WTC11 (cell line): ENCODE data around the gene ABCC3. TPM values are rescaled to one million over a fixed set of nuclear protein-coding genes. Genes with fewer than 3 reads are reported as not detected.

Experiments
- ATAC-seq: fragments of 200-7000 bp; cut with Tn5 transposase; 2 replicates; pipeline ENCODE4 v1.10.0; 2021; ENCODE audit warnings: mild to moderate bottlenecking, moderate library complexity
- CTCF ChIA-PET: fragments of 300-600 bp; sonication (Branson Sonifier 250); formaldehyde crosslinking; loops from one replicate; lab custom pipeline; 2021; ENCODE audit warnings: antibody characterized with exemption; lab: Charles Lee
- POLR2A ChIA-PET: fragments of 350-600 bp; sonication (Branson Sonifier 250); formaldehyde crosslinking; loops from one replicate; lab custom pipeline; 2021; ENCODE audit warnings: antibody characterized with exemption; lab: Charles Lee
- DNase-seq: peaks from one replicate; pipeline ENCODE4 v3.0.0; 2021; ENCODE audit warnings: low spot score
- H3K27ac Mint-ChIP-seq: 2 replicates; pipeline ENCODE4 v1.8.0; 2021; ENCODE audit warnings: mixed read lengths
- H3K27me3 Mint-ChIP-seq: 2 replicates; pipeline ENCODE4 v1.8.0; 2021; ENCODE audit warnings: low read depth, mild to moderate bottlenecking, moderate library complexity, mixed read lengths
- H3K36me3 Mint-ChIP-seq: 2 replicates; pipeline ENCODE4 v1.8.0; 2021; ENCODE audit warnings: mixed read lengths
- H3K4me1 Mint-ChIP-seq: 2 replicates; pipeline ENCODE4 v1.8.0; 2022; ENCODE audit warnings: mixed read lengths
- H3K4me3 Mint-ChIP-seq: 2 replicates; pipeline ENCODE4 v1.8.0; 2021; ENCODE audit warnings: mild to moderate bottlenecking, moderate library complexity, mixed read lengths
- H3K9me3 Mint-ChIP-seq: 2 replicates; pipeline ENCODE4 v1.8.0; 2021; ENCODE audit warnings: mixed read lengths
- CBFB ChIP-seq: sonication (generic); formaldehyde crosslinking; IDR thresholded peaks from 2 replicates; pipeline ENCODE4 v1.8.1; 2022; ENCODE audit warnings: mild to moderate bottlenecking, low read depth, missing genetic modification reagents
- CREB1 ChIP-seq: sonication (generic); formaldehyde crosslinking; IDR thresholded peaks from 2 replicates; pipeline ENCODE4 v1.8.0; 2023; ENCODE audit warnings: mild to moderate bottlenecking, missing genetic modification reagents
- ELF4 ChIP-seq: sonication (generic); formaldehyde crosslinking; IDR thresholded peaks from 2 replicates; pipeline ENCODE4 v1.8.1; 2022; ENCODE audit warnings: low read depth, mild to moderate bottlenecking, moderate library complexity, missing genetic modification reagents
- ESRRA ChIP-seq: sonication (generic); formaldehyde crosslinking; IDR thresholded peaks from 2 replicates; pipeline ENCODE4 v1.8.1; 2022; ENCODE audit warnings: mild to moderate bottlenecking, missing genetic modification reagents, borderline replicate concordance
- FOXP1 ChIP-seq: sonication (generic); formaldehyde crosslinking; IDR thresholded peaks from 2 replicates; pipeline ENCODE4 v1.8.0; 2022; ENCODE audit warnings: missing genetic modification reagents, mild to moderate bottlenecking, moderate library complexity, borderline replicate concordance
- GABPB1 ChIP-seq: sonication (generic); formaldehyde crosslinking; IDR thresholded peaks from 2 replicates; pipeline ENCODE4 v1.8.1; 2023; ENCODE audit warnings: mild to moderate bottlenecking, missing genetic modification reagents
- IRF2 ChIP-seq: sonication (generic); formaldehyde crosslinking; IDR thresholded peaks from 2 replicates; pipeline ENCODE4 v1.8.0; 2022; ENCODE audit warnings: low read depth, missing genetic modification reagents, borderline replicate concordance
- MXD4 ChIP-seq: fragments of 250-450 bp; sonication (Bioruptor Pico); IDR thresholded peaks from 2 replicates; pipeline ENCODE4 v1.8.0; 2021; ENCODE audit warnings: mild to moderate bottlenecking, moderate library complexity, borderline replicate concordance
- NR1H2 ChIP-seq: sonication (generic); formaldehyde crosslinking; IDR thresholded peaks from 2 replicates; pipeline ENCODE4 v1.9.0; 2021; ENCODE audit warnings: mild to moderate bottlenecking, moderate library complexity, missing genetic modification reagents
- SOX15 ChIP-seq: fragments of 250-450 bp; sonication (Bioruptor Pico); IDR thresholded peaks from 2 replicates; pipeline ENCODE4 v1.9.0; 2021; ENCODE audit warnings: mild to moderate bottlenecking
- TP53 ChIP-seq: sonication (generic); formaldehyde crosslinking; IDR thresholded peaks from 2 replicates; pipeline ENCODE4 v1.8.1; 2023; ENCODE audit warnings: mild to moderate bottlenecking, missing genetic modification reagents
- ZBTB21 ChIP-seq: sonication (generic); formaldehyde crosslinking; IDR thresholded peaks from 2 replicates; pipeline ENCODE4 v1.8.1; 2023; ENCODE audit warnings: mild to moderate bottlenecking, missing genetic modification reagents, borderline replicate concordance
- ZNF317 ChIP-seq: sonication (generic); formaldehyde crosslinking; IDR thresholded peaks from 2 replicates; pipeline ENCODE4 v1.8.1; 2023; ENCODE audit warnings: low read depth, mild to moderate bottlenecking, moderate library complexity, missing genetic modification reagents, borderline replicate concordance
- ZNF512 ChIP-seq: sonication (generic); formaldehyde crosslinking; IDR thresholded peaks from 2 replicates; pipeline ENCODE4 v1.8.1; 2022; ENCODE audit warnings: missing genetic modification reagents, borderline replicate concordance
- total RNA-seq: library from RNA; stranded (reverse); gene quantifications from 3 replicates; pipeline ENCODE4 v1.2.3, GENCODE V29; 2021
- TF ChIP-seq, protein P1 (sequence below): sonication (generic); formaldehyde crosslinking; IDR thresholded peaks from 2 replicates; pipeline ENCODE4 v1.8.1; 2022; ENCODE audit warnings: mild to moderate bottlenecking, missing genetic modification reagents, moderate library complexity, borderline replicate concordance
- TF ChIP-seq, protein P2 (sequence below): sonication (generic); formaldehyde crosslinking; IDR thresholded peaks from 2 replicates; pipeline ENCODE4 v1.8.0; 2023; ENCODE audit warnings: missing genetic modification reagents
- TF ChIP-seq, protein P3 (sequence below): sonication (generic); formaldehyde crosslinking; conservative IDR thresholded peaks from 2 replicates; pipeline ENCODE4 v1.8.1; 2022; ENCODE audit warnings: mild to moderate bottlenecking, missing genetic modification reagents
- TF ChIP-seq, protein P4 (sequence below): sonication (generic); formaldehyde crosslinking; IDR thresholded peaks from 2 replicates; pipeline ENCODE4 v1.8.1; 2023; ENCODE audit warnings: mild to moderate bottlenecking, missing genetic modification reagents, borderline replicate concordance
- TF ChIP-seq, protein P5 (sequence below): sonication (generic); formaldehyde crosslinking; IDR thresholded peaks from 2 replicates; pipeline ENCODE4 v1.8.0; 2023; ENCODE audit warnings: mild to moderate bottlenecking, missing genetic modification reagents
- TF ChIP-seq, protein P6 (sequence below): fragments of 250-450 bp; sonication (Bioruptor Pico); IDR thresholded peaks from 2 replicates; pipeline ENCODE4 v1.8.0; 2021; ENCODE audit warnings: mild to moderate bottlenecking

ABCC3 gene
- total RNA-seq, 1 experiment from 2014 or later: 0.92 TPM

GRCh38 chr17:50633683-50634082, 998 bp upstream of the ABCC3 start:
- Mint-ChIP-seq H3K9me3 (no peaks in the 10 kb centered on the region), H3K36me3 (no peaks in the 10 kb centered on the region), H3K4me3 (peak overlapping the region; percentile 42), H3K27me3 (peaks cover 61% of the 10 kb centered on the region), H3K27ac (no peak overlapping the region), H3K4me1 (peaks cover 8% of the 10 kb centered on the region)
- ChIA-PET POLR2A (no interaction called here), CTCF (interaction anchor here (1.0 to 8.8 kb wide), 3 partner anchors 7 to 149 kb away, joined by 5 to 82 read pairs (median 6); no protein-coding TSS in a partner anchor)
- TF ChIP-seq, protein P1, sequence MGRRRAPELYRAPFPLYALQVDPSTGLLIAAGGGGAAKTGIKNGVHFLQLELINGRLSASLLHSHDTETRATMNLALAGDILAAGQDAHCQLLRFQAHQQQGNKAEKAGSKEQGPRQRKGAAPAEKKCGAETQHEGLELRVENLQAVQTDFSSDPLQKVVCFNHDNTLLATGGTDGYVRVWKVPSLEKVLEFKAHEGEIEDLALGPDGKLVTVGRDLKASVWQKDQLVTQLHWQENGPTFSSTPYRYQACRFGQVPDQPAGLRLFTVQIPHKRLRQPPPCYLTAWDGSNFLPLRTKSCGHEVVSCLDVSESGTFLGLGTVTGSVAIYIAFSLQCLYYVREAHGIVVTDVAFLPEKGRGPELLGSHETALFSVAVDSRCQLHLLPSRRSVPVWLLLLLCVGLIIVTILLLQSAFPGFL: no peak
- TF ChIP-seq SOX15 (CRISPR knock-in tag) (no peak), CBFB (CRISPR knock-in tag) (no peak), ESRRA (no peak), FOXP1 (no peak), ELF4 (CRISPR knock-in tag) (no peak), ZNF512 (no peak), MXD4 (CRISPR knock-in tag) (no peak), GABPB1 (CRISPR knock-in tag) (no peak), TP53 (no peak), ZNF317 (CRISPR knock-in tag) (no peak), NR1H2 (CRISPR knock-in tag) (no peak), CREB1 (CRISPR knock-in tag) (no peak), IRF2 (CRISPR knock-in tag) (no peak), ZBTB21 (CRISPR knock-in tag) (no peak)
- TF ChIP-seq, protein P2, sequence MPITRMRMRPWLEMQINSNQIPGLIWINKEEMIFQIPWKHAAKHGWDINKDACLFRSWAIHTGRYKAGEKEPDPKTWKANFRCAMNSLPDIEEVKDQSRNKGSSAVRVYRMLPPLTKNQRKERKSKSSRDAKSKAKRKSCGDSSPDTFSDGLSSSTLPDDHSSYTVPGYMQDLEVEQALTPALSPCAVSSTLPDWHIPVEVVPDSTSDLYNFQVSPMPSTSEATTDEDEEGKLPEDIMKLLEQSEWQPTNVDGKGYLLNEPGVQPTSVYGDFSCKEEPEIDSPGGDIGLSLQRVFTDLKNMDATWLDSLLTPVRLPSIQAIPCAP (CRISPR knock-in tag): no peak
- TF ChIP-seq, protein P3, sequence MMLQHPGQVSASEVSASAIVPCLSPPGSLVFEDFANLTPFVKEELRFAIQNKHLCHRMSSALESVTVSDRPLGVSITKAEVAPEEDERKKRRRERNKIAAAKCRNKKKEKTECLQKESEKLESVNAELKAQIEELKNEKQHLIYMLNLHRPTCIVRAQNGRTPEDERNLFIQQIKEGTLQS: no peak
- TF ChIP-seq, protein P4, sequence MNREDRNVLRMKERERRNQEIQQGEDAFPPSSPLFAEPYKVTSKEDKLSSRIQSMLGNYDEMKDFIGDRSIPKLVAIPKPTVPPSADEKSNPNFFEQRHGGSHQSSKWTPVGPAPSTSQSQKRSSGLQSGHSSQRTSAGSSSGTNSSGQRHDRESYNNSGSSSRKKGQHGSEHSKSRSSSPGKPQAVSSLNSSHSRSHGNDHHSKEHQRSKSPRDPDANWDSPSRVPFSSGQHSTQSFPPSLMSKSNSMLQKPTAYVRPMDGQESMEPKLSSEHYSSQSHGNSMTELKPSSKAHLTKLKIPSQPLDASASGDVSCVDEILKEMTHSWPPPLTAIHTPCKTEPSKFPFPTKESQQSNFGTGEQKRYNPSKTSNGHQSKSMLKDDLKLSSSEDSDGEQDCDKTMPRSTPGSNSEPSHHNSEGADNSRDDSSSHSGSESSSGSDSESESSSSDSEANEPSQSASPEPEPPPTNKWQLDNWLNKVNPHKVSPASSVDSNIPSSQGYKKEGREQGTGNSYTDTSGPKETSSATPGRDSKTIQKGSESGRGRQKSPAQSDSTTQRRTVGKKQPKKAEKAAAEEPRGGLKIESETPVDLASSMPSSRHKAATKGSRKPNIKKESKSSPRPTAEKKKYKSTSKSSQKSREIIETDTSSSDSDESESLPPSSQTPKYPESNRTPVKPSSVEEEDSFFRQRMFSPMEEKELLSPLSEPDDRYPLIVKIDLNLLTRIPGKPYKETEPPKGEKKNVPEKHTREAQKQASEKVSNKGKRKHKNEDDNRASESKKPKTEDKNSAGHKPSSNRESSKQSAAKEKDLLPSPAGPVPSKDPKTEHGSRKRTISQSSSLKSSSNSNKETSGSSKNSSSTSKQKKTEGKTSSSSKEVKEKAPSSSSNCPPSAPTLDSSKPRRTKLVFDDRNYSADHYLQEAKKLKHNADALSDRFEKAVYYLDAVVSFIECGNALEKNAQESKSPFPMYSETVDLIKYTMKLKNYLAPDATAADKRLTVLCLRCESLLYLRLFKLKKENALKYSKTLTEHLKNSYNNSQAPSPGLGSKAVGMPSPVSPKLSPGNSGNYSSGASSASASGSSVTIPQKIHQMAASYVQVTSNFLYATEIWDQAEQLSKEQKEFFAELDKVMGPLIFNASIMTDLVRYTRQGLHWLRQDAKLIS (CRISPR knock-in tag): no peak
- TF ChIP-seq, protein P5, sequence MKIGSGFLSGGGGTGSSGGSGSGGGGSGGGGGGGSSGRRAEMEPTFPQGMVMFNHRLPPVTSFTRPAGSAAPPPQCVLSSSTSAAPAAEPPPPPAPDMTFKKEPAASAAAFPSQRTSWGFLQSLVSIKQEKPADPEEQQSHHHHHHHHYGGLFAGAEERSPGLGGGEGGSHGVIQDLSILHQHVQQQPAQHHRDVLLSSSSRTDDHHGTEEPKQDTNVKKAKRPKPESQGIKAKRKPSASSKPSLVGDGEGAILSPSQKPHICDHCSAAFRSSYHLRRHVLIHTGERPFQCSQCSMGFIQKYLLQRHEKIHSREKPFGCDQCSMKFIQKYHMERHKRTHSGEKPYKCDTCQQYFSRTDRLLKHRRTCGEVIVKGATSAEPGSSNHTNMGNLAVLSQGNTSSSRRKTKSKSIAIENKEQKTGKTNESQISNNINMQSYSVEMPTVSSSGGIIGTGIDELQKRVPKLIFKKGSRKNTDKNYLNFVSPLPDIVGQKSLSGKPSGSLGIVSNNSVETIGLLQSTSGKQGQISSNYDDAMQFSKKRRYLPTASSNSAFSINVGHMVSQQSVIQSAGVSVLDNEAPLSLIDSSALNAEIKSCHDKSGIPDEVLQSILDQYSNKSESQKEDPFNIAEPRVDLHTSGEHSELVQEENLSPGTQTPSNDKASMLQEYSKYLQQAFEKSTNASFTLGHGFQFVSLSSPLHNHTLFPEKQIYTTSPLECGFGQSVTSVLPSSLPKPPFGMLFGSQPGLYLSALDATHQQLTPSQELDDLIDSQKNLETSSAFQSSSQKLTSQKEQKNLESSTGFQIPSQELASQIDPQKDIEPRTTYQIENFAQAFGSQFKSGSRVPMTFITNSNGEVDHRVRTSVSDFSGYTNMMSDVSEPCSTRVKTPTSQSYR (CRISPR knock-in tag): no peak
- TF ChIP-seq, protein P6, sequence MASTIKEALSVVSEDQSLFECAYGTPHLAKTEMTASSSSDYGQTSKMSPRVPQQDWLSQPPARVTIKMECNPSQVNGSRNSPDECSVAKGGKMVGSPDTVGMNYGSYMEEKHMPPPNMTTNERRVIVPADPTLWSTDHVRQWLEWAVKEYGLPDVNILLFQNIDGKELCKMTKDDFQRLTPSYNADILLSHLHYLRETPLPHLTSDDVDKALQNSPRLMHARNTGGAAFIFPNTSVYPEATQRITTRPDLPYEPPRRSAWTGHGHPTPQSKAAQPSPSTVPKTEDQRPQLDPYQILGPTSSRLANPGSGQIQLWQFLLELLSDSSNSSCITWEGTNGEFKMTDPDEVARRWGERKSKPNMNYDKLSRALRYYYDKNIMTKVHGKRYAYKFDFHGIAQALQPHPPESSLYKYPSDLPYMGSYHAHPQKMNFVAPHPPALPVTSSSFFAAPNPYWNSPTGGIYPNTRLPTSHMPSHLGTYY (CRISPR knock-in tag): no peak
- ATAC-seq: no peak
- no peak for DNase-seq
